Stimulated activated CD8-positive, alpha-beta memory T cell treated with anti-CD3 and anti-CD28 coated beads, Interleukin-12 subunit alpha, Interleukin-12 subunit beta, amount 100 ng/mL, for 24 hours (primary cell): ENCODE results near the gene LIPM.
"Not testable (repeated sequence)": the region's sequence is repeated elsewhere in the genome, so short reads cannot be mapped to it uniquely, and the experiment has no call there.

ENCODE experiments used
- DNase-seq: peaks from one replicate; pipeline ENCODE4 v3.0.0-alpha.2; 2020; ENCODE audit errors: extremely low read depth

Gene LIPM

DNA sequence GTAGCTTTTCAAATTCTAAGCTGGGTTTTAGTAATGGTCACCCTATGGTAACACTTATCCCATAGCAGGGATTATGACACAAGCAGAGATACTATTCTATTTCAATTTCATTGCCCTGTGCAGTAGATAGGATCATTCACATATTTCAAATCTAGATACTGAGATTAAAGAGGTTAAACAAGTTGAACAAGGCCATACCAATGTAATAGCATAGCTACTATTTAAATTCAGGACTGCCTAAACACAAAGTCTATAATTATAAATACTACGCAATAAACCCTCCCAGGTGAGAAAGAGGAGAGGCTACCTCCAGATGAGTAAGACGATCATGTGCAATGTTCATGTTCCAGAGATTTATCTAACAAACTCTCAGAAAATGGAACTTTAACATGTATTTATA, 1.1 kb downstream of the LIPM start:
- no peak for DNase-seq

DNA sequence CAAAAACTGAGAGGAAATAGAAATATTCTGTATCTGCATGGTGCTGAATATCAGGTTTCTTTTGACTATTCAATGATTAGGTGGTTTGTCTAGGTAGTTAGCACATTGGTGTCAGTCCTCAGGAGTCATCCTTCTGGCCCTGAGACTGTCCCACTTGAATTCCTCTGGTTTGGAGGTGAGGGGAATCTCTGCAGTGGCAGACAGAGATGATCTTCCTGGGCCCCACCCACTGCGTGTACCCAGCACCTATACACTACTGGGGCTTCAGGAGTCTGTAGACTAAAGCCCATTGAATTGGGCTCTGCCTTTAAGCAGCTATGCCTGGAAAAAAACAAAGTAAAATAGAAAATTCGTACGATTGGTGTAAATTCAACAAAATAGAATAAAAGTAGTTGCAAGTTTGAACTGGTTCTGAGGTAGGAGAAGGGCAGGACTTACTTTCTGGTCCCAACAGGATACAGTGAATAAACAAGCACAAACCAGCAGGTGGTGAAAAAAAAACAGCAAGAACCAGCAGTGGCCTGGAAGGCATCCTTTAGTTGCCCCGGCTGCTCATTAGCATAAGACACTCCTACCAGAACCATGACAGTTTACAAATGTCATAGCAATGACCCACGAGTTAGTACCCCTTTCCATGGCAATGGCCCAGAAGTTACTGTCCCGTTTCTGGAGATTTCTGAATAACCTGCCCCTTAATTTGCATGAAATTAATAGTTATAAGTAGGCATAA, 1.7 kb downstream of the LIPM start:
- DNase-seq, result no peak

DNA sequence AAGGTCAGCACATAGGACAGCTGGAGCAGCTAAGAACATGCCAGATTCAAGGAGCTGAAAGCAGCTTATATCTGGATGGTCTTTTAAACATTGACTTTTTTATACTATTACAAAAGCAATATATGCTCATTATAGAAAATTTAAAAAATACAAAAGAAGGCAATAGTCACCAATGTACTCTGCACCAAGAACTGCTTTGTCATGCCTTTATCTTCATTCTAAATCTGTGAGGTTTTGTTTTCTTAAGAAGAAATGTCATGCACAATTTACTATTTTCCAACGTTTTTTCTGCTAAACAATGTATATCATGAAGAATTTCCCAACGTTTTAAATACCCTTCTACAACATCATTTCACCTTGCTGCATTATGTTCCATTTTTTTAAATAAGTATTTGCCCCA, 2.8 kb downstream of the LIPM start:
- no peak for DNase-seq

DNA sequence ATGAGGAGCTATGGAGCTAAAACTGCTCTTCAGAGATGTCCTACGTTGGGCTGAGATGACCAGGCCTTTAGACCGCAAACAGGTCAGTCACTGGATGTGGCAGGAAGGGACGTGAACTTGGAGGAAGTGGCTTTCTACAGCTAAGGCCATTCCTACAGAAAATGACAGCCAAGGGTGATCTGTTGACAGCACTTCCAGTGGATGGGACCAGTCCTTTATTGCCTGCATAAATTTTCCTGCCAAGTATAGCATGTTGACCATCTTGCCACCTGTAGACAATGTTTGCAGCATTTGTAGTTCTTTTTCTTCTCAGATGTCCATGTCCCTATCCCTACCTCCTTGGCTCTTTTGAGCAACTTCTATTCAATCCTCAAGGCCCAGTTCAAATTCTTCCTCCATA, 3.4 kb downstream of the LIPM start:
- no peak for DNase-seq

DNA sequence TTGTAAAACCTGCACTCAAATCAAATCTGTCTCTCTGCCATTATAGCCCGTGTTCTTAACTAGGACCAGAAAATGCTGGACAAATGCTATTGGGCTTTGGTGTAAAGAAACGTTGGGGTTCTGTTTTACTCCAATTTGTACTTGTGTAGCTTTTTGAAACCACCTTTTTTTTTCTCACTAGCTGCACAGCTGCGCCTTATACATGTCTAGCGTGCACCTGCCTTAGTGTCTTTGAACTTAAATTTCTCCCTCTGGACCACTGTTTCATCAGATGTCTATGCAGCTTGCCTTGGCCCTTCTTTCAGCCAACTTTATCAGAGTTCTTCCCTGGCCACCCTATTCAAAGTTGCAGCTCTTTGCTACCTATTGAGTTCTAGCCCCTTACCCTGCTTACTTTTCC, 7.1 kb downstream of the LIPM start:
- no peak for DNase-seq

DNA sequence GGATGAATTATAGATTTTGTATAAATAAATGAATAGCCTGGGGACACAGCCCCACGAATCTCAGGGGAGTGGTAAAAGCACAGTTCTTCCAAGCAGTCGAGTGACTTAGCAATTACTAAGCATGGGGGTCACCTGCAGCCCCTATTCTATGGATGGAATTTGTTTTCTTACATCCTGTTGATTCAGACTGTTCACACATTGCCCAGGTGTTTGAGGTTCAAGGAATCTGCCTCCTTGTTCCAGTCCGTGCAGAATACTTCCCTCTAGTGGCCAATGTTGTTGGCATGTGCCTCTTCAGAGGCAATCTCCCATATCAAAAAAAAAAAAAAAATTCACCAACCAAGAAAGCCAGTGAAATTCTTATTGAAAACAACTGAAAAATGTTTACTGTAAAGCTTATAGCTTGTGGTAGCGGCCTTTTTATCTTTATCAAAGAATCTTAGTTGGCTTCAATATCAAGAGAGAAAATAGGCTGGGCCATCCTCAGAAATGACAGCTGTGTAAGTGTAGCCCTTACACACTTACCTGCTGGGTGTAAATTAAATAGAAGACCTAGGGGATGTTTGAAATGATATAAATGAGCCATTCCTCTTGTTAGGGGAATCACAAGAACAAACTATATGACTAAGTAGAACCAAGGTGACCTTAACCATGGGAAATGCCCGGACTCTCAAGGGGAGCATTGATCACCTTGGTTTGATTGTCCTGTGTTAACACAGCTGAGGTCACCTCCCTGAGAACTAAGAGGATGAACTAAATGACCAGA, 7.8 kb downstream of the LIPM start:
- DNase-seq, result no peak

DNA sequence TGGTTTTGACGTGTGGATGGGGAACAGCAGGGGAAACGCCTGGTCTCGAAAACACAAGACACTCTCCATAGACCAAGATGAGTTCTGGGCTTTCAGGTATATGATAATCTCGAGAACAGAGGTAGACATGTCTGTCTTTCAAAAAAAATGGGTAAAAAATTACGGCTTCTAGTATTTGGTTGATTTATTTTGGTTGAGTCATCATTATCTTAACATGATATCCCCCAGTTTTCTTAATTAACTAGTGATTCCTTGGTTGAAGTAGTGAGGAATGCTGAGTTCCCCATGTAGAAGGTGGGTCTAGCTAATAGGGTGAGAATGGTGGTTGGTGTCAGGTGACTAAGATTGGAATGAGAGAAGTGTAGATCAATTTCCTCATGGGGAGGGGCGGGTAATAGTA, 10.7 kb downstream of the LIPM start:
- no peak for DNase-seq

DNA sequence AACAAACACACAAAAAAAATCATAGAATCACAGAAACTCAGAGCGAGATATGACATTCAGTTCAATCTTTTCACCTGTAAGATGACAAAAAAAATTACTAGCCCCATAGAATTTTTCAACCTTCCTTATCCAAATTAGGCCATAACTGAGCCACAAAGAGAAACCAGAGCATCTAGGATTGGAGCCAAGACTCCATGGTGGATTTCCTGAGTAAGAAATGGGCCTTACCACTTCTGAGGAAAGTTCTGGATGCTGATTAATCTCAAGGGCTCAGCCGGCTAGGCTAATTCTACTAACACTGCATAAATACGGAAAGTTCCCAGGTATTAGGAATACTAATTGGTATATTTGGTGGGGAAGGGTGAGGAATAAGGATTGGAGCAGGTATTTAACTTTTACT, 16.8 kb downstream of the LIPM start:
- DNase-seq, result no peak

DNA sequence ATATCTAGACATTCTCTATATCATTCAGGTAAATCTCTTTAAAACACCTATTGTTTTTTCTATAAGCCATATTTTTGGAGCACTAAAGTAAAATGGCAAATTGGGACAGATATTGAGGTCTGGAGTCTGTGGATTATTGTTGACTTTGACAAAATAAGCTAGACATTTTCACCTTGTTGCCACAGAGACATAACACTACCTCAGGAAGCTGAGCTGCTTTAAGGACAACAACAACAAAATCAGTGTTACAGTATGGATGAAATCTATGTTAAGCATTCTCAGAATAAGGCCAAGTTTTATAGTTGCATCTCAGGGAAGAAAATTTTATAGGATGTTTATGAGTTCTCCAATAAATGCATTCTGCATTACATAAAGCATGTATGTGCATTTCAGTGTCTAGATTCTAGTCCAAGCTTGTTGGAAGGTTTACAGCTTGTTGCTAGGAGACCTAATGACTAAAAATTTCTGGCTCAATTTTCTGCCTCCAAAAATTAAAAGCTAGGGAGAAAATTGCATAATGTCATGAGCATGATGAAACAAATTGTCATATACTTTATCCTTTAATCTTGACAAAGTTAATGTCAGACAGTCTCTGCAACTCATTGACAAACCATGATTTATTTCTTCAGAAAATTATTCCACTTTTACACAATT, 18.3 kb downstream of the LIPM start:
- no peak for DNase-seq

DNA sequence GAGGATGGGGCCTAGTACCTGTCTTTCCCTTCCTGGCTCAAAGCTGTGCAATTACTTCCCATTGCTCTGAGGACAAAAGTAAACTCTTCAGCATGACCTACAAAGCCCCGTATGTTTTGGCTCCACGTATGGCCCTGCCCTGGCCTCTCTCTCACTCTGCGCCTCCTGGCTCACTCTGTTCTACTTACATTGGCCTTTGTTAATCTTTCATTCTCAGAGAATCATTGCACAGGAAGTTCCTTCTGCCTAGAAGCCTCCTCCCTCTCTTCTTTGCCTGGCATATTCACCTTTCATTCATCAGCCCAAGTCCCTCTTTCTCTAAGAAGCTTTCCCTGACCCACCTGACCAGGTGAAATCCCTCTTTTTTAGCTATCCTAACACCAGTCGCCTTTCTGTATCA, 23.9 kb downstream of the LIPM start:
- no peak for DNase-seq

DNA sequence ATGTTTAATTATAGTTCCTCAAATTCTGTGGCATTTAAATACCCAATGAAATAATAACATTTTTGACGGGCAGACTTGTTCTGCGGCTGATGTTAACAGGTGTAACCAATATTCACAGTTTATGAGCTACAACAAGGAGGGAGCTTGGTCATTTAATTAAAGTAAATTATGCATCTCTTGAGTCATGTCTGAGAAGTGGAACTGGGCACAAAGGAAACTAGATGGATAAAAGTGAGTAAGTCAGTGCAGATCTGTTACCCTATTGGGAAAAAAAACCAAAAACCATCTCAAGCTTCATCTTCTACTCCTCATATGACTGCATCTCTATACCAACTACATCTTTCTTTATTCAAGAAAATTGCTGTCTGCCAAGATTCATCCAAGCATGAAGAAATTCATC, 25.1 kb downstream of the LIPM start:
- no peak for DNase-seq

DNA sequence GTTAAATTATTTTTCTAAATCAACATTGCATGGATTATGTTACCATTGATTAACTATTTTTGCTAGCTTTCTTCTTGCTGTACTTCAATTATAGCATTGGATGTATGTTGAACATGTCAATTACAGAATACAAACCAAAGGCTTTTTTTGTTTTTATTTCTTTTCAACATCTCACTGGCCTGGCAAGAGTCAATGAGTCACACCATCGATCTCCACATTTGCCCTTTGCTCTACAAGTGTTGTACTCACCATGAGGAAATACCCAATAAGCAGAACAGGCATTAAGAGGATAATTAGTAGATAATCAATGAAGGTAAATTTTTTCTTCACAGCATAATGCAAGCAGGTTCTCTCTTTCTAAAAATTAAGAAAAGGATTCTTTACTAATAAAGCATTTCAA, 25.8 kb downstream of the LIPM start:
- DNase-seq, result no peak

DNA sequence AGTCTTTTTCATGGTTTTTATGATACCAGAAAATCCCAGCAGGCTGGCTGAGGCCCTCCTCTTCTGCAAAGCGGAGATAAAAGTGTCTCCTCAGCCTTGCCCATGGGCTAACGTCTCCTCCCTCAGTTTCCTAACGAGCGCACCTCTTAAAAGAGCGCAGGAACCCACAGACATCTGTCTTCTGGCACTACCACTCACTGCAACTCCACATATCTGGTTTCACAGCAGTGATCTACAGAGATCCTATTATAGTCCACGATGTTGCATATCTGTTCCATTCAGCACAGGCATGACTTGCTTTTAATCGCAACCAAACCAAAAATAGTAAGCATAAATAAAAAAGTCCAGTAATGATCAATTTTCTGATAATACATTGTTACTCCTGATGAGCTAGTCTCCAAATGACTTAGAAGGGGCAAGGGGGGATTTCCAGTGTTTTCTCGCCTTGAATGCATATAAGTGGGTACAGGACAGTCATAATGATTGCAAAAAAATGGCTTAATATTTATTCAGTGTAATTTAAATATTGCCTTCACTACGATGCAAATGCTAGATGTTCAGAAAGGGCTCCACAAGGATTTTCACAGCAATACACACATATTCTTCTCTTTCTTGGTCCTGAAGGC, 28.2 kb downstream of the LIPM start:
- DNase-seq, result no peak

DNA sequence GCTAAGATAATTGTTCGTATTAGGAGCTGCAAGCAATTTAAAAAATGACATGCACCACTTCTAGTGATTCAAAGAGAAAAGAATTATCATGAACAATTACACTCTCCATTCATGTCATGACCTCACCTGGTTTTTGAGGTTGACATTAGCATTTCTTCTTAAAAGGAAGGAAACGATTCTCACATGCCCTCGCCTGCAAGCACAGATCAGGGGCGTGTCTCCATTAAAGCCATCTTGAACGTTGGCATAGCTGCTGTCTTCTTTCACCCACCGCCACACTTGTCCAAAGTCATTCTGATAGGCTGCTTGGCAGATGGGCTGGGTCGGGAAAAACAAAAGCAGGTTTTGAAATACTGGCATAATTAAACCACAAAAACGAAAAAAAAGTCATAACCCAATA, 29.2 kb downstream of the LIPM start:
- DNase-seq, result no peak

DNA sequence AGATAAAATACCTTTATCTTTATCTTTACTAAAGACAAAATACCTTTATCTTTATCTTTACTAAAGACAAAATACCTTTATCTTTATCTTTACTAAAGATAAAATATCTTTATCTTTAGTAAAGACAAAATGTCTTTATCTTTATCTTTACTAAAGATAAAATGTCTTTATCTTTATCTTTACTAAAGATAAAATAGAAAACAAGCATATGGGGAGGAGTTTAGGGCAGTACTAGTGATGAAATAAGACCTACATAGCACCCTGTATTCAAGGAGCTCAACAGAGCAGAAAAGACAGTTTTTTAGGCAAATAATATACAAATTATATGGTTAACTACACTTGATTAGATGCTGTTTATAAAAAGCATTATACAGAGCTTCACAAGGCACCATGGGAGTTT, 29.8 kb downstream of the LIPM start:
- DNase-seq, result no peak

DNA sequence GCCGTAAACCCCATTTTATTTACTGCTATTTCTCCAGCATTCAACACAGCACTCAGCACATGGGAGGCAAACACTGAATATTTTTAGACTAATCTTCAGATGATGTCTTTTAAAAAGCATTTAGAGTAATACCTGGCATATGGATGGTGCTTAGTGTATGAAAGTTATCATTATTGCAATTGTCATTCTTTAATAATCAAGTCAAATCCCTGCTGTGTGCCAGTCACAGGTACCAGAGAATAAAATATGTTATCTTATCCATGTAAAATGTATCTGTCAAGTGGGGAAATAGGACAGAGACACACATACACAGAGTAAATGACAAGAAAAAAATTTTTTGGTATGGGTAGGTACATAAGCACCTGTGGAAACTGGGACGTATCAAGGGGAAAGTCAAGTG, 30.6 kb downstream of the LIPM start:
- DNase-seq, result no peak

DNA sequence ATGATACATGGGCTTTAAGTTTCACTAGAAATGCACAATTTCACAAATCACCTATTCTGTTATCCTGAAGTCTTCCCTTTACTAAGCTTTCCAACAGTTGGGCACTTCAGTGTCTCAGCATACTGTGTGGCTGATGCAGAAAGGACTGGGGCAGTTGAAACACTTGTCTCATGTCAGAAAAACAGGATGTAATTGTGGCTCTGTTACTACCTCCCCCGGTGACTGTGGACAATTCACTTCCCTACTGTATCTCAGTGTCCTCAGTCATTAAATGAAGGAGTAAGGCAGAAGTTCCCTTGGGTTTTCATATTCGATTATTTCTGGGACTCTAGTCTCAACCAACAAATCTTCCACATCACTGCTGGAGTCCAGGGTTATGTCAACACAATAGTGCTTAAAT, 31.2 kb downstream of the LIPM start:
- DNase-seq, result no peak

DNA sequence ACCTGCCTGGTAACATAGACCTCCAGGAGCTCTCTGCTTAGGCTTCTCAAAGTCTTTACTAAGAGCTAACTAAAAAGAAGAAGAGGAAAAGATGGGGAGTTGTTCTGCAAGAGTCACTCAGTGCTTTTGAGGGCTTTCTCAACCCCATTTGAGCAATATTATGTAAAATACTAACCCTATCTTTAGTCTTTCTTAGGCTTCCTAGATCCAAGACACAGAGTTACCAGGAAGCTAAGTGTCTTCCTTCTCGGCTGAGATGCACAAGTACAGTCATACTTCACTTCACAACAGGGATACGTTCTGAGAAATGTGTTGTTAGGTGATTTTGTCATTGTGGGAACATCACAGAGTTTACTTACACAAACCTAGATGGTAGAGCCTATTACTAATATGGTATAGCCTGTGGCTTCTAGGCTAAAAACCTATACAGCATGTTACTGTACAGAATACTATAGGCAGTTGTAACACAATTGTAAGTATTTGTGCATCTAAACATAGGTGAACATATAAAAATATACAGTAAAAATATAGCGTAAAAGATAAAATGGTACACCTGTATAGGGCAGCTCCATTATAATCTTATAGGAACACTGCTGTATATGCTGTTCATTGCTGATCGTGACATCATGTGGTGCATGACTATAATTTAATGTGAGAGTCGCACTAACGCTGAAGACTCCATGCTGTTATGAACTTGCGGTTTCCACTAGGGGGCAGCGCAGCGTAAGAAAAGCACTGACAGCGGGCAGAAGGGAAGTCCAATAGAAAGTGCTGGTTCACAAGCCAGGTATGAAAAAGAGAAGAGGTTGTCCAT, 32.8 kb downstream of the LIPM start:
- DNase-seq, result peak; percentile 55

DNA sequence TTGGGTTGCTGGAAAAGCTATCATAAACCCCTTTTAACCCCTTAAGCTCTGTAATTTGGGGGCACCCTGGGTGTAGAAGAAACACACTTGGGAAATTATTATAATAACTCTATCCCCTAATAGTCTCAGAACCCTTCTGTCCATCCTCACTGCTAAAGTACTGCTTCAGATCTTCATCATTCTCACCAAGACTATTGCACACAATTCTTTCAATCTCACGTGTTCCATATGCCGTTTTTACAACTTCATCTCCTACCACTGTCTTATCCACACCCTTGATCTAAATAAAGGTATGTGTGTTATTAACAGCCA, 33.3 kb downstream of the LIPM start:
- DNase-seq, result no peak

DNA sequence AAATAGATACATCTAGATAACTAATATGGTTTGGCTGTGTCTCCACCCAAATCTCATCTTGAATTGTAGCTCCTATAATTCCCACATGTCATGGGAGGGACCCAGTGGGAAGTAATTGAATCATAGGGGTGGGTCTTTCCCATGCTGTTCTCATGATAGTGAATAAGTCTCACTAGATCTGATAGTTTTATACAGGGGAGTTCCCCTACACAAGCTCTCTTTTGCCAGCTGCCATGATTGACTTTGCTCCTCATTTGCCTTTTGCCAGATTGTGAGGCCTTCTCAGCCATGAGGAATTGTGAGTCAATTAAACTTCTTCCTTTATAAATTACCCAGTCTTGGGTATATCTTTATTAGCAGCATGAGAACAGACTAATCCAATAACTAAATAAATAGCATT, 35.1 kb downstream of the LIPM start:
- not testable (repeated sequence) for DNase-seq

DNA sequence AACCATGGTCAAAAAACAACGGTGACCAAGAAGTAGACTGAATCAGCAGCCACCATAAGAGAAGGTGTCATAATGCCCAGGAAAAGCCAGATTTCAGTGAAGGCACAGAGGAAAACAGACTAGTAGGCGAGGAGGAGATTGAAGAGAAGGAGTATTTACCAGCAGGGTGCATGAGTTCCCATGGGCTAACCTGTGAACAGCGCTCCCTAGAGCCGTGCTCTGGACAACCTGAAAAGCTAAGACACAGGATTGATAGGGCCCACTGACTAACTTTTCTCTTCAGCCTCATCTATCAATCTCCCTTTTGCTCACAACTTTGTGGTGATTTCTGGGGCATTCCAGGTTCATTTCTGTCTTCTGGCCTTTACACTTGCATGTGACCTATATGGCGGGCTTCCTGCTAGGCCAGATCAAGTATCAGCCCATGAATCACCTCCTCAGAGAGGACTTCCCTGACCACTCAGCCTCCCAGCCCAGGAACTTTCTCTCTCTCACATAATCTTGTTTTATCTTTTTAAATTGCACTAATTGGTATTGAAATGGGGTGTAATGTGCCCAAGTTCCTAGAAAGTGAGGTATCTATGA, 36.3 kb downstream of the LIPM start:
- no peak for DNase-seq

DNA sequence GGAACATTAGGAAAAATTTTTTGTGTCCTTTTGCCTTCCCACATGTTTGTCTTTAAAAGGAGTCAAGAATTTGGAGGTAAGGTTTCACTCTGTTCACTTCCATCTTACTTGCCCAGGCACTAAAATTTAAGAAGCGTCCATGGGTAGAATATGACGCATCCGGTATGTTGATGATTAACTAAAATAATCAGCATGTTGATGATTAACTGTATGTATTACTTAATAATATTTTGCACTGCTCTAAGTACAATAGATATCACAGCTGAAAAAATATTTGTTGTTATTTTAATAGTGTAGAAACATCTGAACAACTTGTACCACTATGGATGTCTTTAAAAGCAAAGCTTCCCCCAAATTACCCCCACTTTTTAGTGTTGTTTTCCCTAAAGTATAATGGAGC, 37.6 kb downstream of the LIPM start:
- no peak for DNase-seq
